HG03469 (cell line): ENCODE results near the gene RBMS3.

Experiments used
- ATAC-seq: cut with Tn5 transposase; IDR thresholded peaks from one replicate; pipeline ENCODE4 v1.9.1; 2021; ENCODE audit warnings: mild to moderate bottlenecking, moderate library complexity, moderate number of reproducible peaks; ENCODE audit not compliant: unreplicated experiment

The RBMS3 gene

DNA sequence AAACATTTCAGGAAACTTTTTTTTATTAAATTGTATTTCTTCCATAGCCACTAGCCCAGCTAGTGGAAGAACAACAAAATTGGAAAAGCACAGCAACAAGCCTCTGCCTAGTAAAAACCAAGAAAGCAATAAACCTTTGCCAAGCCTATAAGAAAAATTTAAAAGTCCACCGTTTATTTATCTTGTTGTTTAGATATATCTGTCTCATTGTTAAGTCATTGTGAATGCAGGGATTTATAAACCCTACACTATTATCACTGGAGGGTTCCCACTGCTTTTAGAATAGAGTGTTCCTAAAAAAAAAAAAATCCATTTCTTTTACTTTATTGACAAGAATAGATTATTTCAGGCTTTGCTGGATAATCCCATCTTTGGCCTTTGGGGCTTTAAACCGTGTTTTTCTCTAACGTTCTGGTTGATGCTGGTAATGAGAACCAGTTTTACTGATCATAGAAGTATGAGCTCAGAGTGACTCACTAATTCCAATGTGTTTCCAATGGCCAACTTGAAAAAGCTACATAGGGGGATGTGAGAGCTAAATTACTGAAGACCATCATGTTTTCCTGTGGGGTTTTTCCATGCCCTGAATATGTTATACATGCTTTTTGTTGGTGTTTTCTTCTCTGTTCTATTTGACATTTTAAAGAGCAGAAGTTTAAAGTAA lies 634.1 kb downstream of the RBMS3 start:
- no peak for ATAC-seq

DNA sequence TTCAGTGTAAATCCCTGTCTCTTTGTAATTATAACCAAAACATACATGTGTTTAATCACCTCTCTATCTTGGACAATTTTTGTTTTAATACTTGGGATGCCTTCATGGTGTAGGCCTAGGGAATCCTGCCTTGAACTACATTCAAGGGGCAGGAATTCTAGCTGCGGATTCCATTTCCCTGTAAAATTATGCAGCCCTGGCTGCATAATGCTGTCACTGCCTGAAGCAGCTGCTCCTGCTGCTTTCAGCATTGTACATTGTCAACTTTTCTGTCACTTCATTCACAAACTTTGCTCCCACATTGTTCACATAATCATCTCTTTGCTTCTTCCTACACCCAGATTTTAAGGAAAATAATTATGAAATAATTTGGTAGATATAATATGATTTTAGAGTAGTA lies 638.7 kb downstream of the RBMS3 start:
- no peak for ATAC-seq

DNA sequence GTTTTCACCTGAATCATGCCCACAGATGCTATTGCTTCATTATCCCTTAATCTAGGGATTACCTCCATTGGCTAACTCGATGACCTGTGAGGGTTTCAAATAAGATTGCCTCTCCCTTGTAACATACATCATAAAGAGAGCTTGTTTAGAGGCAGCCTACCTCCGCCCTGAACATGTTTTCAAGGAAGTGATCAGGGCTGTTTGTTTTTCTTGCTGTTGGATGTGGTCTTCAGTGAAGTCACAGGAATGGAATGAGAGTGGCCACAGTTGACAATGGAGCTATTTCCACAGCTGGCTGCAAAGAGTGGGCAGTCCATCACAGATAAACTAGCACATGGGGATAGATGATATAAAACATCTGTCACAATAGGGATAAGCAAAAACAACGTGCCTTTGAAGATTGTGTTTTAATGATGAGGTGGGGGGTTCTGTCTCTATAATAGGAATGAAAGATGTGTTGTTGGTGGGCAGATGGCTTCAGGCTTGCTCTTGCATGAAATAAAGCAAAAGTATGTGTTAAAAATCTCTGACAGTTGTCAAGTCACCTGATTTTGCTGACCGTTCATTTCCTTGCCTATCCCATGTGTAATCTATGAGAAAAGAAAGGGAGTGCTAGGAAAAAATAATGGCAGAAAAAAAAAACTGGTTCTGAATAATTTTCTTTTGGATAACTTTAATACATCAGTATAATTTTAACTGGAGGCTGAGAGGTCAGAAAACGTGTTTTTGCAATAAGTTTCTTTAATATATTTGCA lies 642.3 kb downstream of the RBMS3 start:
- ATAC-seq, result no peak

DNA sequence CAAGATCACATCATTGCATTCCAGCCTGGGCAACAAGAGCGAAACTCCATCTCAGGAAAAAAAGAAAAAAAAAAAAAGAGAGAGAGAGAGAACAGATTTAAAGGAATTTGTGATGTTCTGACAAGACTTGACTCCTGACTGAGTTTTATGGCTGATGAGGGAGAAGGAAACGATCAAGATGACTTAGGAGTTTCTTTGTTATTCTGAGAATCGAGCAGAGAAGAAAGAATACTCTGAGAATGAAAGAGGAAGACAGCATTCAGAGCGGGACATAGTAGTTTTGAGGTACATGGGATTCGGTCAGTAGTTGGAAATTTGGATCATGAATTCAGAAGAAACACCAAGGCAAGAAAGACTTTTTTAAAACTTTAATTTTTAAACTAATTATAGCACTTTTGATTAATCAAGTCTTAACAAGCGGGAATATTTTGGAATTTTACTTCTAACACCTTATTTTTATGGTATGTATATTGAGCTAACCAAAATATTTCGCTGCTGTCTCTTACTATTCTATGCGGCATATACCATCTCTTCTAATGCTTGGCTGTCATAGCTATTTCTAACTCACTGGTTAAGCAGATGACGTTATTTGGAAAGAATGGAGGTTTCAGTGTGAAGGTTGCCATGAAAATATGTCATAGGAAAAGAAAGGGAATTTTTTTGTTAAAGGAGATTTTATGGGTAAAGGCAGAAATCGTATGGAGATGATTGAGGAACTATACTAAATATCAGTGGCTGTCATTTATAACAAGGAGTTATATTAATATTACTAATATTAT lies 644.1 kb downstream of the RBMS3 start:
- ATAC-seq, result no peak

DNA sequence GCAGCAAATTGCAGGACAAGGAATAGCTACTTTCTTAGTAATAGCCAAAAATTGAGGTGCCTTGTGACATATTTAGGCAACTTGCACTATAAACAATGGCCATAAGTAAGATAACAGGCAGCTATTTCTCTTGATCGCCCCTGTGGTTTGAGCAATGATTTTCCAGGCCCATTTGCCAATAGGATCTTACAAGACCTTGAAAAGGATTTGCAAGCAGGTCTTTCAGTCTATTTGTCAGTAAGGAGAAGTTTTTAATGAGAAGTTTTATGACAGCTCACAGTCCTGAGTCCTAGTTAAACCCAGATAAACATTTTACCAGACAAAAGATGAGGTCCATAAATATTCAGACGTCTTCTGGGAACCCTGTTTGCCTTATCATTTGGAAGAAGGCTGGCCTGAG lies 645.5 kb downstream of the RBMS3 start:
- no peak for ATAC-seq

DNA sequence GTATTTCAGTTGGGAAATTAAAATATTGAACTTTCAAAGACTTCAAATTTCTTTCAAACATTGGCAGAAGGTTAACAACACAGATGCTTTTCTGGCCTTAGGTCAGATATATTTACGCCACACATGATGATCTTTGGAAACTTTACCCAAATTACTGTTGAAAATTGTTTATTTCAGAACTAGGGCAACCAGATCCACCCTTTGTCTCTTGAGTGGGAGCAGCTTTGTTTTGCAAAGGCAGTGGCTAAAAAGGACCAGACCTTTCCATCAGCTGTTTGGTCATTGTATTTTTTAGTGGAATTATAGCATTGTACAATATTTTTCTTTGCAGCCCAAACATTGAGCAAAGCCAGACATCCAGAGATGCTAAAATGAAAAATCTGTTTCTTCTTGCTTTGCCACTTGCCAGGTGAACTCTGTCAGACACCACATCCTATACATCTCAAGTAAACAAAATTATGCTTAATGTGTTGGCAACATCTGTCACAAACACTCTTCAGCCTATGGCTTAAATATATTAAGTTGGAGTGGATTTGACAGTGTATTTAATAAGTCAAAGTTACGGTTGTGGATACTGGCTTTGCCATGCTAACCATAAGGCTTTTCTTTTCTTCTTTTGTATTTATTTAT lies 651.9 kb downstream of the RBMS3 start:
- ATAC-seq, result no peak

DNA sequence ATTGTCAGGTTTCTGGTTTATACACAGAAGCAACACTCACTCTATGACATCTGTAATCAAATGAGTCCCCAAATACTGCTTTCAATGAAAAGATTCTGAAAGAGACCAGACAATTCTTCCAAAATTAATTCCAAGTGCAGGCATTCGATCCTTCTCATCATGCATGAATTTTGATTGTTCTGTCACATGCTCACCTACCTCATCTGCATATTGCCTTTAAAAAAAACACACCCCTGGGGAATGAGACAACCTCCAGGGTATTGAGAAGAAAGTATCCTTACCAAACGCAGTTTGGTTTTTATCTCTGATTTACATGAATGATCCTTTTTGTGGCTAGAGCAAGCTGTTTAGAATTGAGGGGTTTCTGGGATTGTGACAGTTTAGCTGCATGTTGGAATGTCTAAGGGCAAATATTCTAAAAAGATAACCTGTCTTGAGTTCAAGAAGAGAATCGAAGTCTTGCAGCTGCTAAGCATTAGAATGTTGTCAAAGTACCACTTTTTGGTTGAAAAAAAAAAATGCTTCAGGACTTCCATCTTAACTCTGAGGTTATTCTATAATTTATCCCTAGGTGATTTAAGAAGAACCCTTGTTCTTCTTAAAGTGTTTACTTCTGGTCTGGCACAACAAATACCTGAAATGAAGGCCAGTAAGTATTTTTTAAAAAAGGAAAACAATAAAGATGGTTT lies 653.1 kb downstream of the RBMS3 start:
- no peak for ATAC-seq

DNA sequence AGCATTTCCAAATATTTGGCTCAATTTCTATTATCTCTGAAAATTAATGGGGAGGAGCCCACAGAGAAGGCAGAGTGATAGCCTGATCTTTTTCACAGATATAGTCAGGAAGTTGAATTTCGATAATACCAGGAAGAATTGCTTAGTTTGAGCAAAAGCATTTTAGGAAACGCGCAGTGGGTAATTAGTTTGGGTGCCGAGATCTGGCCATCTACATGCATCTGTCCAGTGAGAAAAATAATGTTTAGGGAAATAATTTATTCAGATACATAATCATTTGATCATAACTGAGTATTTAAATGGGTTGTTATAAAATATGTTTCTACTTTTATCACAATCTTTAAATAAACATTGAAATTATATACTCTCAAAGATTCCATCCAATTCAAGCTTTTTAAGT lies 653.9 kb downstream of the RBMS3 start:
- ATAC-seq, result no peak

DNA sequence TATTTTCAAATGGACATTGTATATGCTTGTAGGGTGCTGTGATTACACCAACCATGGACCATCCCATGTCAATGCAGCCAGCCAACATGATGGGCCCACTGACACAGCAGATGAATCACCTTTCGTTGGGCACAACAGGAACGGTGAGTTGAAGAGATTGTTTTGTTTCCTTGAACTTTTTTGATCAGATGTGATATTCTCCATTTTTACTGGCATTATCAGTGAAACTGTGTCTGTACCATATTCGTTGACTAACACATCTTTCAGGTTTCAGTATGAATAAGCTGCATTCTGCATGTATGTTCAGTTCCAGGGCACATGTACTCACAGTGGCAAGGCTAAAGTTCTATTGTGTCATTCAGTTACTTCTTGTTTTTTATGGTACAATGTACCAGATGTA lies 655.2 kb downstream of the RBMS3 start:
- ATAC-seq, result peak; percentile 88

DNA sequence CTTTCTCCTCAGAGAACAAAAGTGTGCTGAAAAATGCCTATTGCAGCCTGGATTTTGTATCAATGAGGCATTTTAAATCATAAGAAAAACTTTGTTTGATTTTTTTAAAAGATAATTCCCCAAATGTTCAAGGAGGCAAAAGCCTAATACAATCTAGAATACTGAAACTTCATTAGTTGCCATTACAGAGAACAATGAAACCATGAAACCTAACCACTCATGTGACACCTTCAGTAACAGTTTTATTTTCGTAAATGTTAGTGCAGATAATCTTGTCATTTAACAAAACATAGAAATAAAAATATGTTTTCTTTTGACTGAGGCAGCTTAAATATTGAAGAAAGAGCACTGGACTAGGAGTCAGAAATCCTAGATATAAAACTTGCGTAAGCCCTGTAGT lies 655.9 kb downstream of the RBMS3 start:
- no peak for ATAC-seq

DNA sequence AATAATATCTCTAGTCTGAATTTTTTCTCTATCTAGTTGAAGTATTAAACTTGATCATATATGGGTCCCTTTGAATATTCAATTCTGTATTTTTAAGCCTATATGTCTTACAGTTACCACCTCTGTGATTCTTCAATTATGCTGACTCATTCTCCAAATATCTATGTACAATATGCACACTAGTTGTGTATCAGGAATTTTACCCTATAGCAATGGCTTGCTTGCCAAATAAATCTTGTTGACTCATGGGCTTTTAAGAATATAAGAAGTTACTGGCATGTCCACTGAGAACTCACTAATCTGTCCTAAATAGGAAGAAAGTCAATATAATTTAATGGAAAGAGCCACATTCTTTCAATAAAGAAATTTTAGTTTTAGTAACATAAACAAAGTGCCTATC lies 656.3 kb downstream of the RBMS3 start:
- no peak for ATAC-seq

DNA sequence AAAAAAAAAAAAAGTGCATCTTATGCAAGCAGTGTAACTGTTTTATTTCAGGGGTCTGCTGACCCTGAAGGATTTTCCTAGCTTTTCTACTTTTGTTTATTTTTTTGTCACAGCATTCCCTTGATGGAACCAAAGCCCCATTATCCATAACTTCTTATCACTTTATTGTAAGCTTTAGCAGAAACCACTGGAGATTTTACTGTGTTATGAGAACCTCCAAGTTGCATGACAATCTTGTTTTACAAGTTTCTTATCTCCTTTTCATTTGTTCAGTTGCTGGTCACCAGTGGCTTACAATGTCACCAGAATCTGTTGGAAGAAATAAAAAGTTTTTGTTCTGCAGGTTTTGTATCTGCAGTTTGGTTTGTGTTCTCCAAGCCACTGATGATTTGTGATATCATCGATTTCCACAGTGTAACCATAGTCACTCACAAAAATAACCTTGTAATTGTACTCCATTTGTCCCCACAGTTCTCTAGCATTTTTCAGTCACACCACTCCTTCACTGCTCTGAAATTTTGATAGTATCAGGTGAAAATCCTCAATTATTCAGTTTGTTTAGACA lies 660.0 kb downstream of the RBMS3 start:
- ATAC-seq, result no peak

DNA sequence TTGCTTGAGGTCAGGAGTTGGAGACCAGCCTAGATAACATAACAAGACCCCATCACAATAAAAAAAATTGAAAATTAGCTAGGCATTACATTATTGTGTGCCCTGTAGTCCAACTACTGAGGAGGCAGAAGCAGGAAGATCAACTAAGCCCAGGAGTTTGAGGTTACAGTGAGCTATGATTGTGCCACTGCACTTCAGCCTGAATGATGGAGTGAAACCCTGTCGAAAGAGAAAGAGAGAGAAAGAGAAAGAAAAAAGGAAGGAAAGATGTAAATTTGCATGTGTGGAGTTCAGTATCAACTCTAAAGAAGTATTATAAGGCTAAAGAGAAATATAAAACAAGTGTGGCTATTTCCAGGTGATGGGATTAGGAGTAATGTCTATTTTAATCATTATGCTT lies 661.4 kb downstream of the RBMS3 start:
- no peak for ATAC-seq

DNA sequence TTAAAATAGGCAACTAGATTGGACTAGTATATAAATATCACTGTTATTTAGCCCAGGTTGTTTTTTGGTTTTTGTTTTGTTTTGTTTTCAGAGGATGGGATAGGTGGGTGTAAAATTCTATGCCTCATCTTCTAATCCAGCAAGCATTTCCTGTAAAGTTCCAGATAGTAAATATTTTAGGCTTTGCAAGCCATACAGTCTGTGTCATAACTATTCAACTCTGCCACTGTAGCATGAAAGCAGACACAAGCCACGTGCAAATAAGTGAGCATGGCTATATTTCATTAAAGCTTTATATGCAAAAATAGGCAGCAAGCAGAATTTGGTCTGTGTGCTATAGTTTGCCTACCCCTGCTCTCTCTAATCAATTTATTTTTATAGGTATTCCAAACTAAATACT lies 668.3 kb downstream of the RBMS3 start:
- ATAC-seq, result no peak

DNA sequence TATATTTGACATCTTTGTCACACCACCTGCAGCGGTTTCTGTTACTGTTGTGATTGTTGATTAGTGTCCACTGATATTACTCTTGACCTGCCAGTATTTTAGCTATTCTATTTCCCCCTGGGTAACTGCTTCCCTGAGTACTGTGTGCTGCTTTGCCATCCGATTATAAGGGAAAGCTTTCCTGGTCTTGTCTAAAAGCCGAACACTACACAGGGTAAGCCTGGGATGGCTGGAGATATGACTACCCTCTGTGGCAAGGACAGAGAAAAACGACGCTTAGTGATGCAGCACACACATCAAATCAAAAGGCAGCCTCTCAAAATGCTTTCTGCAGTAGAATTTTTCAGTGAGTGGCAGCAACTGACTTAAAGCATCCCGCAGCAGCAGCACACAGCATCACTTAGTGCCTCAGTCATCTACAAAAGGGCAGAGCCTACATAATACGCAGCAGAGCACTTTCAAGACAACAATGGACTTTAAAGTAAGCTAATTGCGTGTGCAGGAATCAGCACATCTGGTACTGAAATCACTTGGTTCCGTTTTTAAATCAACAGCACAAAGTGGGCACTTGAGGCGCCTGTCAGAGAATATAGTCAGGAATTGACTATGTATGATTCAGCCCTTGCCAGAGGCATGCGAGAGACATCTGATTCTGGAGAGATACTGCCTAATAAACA lies 669.2 kb downstream of the RBMS3 start:
- ATAC-seq, result no peak

DNA sequence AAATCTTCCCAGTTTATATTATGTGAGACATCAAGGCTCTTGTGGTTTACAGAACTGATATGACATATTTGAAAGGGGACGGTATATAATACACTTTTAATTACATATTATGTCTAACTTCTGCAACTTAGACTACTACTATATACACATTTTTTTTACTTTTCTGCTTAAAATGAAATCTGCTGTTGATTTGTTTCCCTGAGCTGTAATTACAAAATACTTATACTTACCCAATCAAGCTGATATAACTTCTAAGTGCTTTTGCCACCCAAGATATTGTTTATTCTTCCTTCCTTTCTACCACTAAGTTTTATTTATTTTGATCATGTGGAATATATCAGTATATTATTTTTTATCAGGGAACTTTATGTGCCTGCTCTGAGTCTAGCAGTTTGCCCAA lies 671.6 kb downstream of the RBMS3 start:
- no peak for ATAC-seq

DNA sequence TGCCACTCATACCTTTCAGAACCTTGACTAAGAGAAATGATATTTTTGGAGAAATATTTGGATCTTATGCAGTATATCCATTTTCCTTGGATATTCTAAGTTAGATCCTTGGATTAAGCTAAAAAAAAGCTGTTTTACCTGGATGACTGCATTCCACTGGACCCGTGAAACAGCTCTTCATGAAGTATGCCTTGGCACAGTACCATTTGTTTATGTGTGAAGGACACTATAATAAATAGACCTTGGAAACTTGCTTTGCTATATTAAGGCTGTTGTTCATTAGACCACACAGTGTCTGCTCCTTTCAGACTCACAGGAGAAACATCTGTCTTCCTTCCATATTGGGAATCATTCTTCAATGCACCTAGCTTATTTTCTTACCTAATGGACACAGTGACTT lies 674.5 kb downstream of the RBMS3 start:
- no peak for ATAC-seq

DNA sequence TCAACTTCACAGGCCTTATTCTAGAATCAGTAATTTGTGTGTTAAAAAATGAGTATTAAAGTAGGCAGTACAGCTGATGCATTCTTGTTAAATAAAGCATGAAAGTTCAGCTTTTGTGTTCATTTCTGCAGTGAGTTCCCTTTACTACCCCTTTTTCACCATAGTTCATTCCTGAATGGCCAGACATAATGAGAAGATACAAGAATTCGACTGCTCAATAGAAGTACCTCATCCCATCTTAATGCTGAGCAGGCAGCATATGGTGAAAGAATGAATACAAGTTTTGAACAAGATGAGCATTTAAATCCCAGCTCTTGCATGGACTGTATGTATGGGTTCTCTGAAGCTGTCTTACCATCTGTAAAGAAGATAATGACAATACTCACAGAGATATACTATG lies 677.9 kb downstream of the RBMS3 start:
- no peak for ATAC-seq

DNA sequence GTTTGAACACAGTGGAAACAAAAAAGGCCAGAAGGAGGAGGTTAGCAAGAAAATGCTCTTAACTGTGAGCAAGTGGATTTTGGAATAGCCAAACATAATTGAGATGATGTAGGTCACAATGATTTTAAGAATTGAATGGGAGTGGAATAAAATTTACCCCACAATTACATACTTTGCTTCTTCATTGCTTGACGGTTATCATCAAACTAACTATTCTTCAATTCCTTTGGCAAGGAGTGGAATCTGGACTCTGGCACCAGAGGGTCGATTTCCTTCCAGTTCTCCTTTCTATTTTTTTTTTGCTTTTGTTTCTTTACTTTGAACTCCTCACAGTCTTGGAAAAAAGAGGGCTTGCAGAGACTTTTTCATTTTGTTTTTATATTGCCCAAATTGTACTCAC lies 691.0 kb downstream of the RBMS3 start:
- ATAC-seq, result no peak
